Measurements from ENCODE around the gene ZNF821. TPM values are rescaled to one million over a fixed set of nuclear protein-coding genes. Genes with fewer than 3 reads are reported as not detected.
A peak's percentile ranks its signal among the peaks of the same experiment; 100 is the strongest.

The ZNF821 gene
- total RNA-seq, 3 donors from 2014 or later (not counting 1 experiment from before 2014, with no cell fraction given), result 14.0 to 19.1 (median 18.2) TPM

- Histone ChIP-seq H3K27ac (ENCODE audit: low read length) (peak overlapping the region; percentile 64), H3K36me3 (ENCODE audit: control insufficient read depth, insufficient read depth, low read length) (no peaks in the 10 kb centered on the region), H3K4me1 (ENCODE audit: control insufficient read depth, insufficient read depth, low read length) (peaks cover 36% of the 10 kb centered on the region), H3K27me3 (ENCODE audit: control insufficient read depth, insufficient read depth, low read length) (no peaks in the 10 kb centered on the region), H3K4me3 (ENCODE audit: low read length) (peak overlapping the region; percentile 74), H3K9me3 (ENCODE audit: control insufficient read depth, insufficient read depth, low read length) (no peaks in the 10 kb centered on the region)
- Mint-ChIP-seq H3K27ac (peak overlapping the region; percentile 91 to 96), H3K9me3 (no peaks in the 10 kb centered on the region), H3K36me3 (peaks cover 8% of the 10 kb centered on the region), H3K4me3 (peak overlapping the region; percentile 91), H3K27me3 (ENCODE audit: low read depth in 2 of 2) (no peaks in the 10 kb centered on the region), H3K4me1 (peaks cover 46 to 49% of the 10 kb centered on the region in 2 donors)
- intact Hi-C loops (cut with micrococcal nuclease), result loop anchor here (2.0 to 5.0 kb wide), 3 partner anchors 35 to 160 kb away; partner anchors contain the start of genes AP1G1, ATXN1L and PHLPP2
- peak; percentile 89 for TF ChIP-seq CTCF (IDR thresholded peaks at IDR 0.05)
- DNase-seq, result peak; percentile 51 to 93
- peak; percentile 63 to 79 (median 67) for ATAC-seq
- 12% methylated on average over 7 of the region's 9 CpGs for WGBS (ENCODE audit: insufficient coverage)
These were observed 1.3 kb downstream of the ZNF821 start for GRCh38 chr16:71882505-71883167.

- WGBS (ENCODE audit: insufficient coverage), result 36% methylated on average over 3 of the region's 4 CpGs
- Mint-ChIP-seq H3K36me3 (peaks cover 8% of the 10 kb centered on the region), H3K4me1 (peaks cover 43 to 45% of the 10 kb centered on the region in 2 donors), H3K27ac (peak overlapping the region; percentile 84 to 85), H3K4me3 (no peak overlapping the region), H3K27me3 (ENCODE audit: low read depth in 2 of 2) (no peaks in the 10 kb centered on the region), H3K9me3 (no peaks in the 10 kb centered on the region)
- no peak for ATAC-seq
- Histone ChIP-seq H3K36me3 (ENCODE audit: control insufficient read depth, insufficient read depth, low read length) (peaks cover 2% of the 10 kb centered on the region), H3K9me3 (ENCODE audit: control insufficient read depth, insufficient read depth, low read length) (no peaks in the 10 kb centered on the region), H3K4me3 (ENCODE audit: low read length) (no peak overlapping the region), H3K4me1 (ENCODE audit: control insufficient read depth, insufficient read depth, low read length) (peaks cover 36% of the 10 kb centered on the region), H3K27me3 (ENCODE audit: control insufficient read depth, insufficient read depth, low read length) (no peaks in the 10 kb centered on the region), H3K27ac (ENCODE audit: low read length) (no peak overlapping the region)
- intact Hi-C loops (cut with micrococcal nuclease), result loop anchor here (5.0 kb wide), 2 partner anchors 33 to 158 kb away; partner anchors contain the start of genes ATXN1L and PHLPP2
- no peak for TF ChIP-seq CTCF (IDR thresholded peaks at IDR 0.05)
- DNase-seq, result no peak
These were observed 3.8 kb downstream of the ZNF821 start for GRCh38 chr16:71880176-71880575.

GRCh38 chr16:71878911-71879310, 5.1 kb downstream of the ZNF821 start:
- Mint-ChIP-seq H3K27ac (no peak overlapping the region), H3K27me3 (ENCODE audit: low read depth in 2 of 2) (no peaks in the 10 kb centered on the region), H3K4me1 (peaks cover 34 to 36% of the 10 kb centered on the region in 2 donors), H3K4me3 (no peak overlapping the region), H3K36me3 (peaks cover 8% of the 10 kb centered on the region), H3K9me3 (no peaks in the 10 kb centered on the region)
- H3K27ac ChIP-seq (ENCODE audit: low read length), result no peak overlapping the region
- H3K4me1 ChIP-seq (ENCODE audit: control insufficient read depth, insufficient read depth, low read length), result peaks cover 27% of the 10 kb centered on the region
- no peaks in the 10 kb centered on the region for H3K9me3 ChIP-seq (ENCODE audit: control insufficient read depth, insufficient read depth, low read length)
- 72% methylated on average over 4 of the region's 4 CpGs for WGBS (ENCODE audit: insufficient coverage)
- H3K27me3 ChIP-seq (ENCODE audit: control insufficient read depth, insufficient read depth, low read length), result no peaks in the 10 kb centered on the region
- DNase-seq (no peak), ATAC-seq (no peak)
- no peak for TF ChIP-seq CTCF (IDR thresholded peaks at IDR 0.05)
- intact Hi-C loops (cut with micrococcal nuclease), result no loop called here
- peaks cover 4% of the 10 kb centered on the region for H3K36me3 ChIP-seq (ENCODE audit: control insufficient read depth, insufficient read depth, low read length)
- no peak overlapping the region for H3K4me3 ChIP-seq (ENCODE audit: low read length)
